ENCODE measurements around the gene ATG9A. TPM values are rescaled to one million over a fixed set of nuclear protein-coding genes. Genes with fewer than 3 reads are reported as not detected.

The ATG9A gene
- total and polyA plus RNA-seq, 2 donors (not counting 3 experiments of a cell fraction or from before 2014, with no cell fraction given), result 65.5 to 95.0 TPM

DNA sequence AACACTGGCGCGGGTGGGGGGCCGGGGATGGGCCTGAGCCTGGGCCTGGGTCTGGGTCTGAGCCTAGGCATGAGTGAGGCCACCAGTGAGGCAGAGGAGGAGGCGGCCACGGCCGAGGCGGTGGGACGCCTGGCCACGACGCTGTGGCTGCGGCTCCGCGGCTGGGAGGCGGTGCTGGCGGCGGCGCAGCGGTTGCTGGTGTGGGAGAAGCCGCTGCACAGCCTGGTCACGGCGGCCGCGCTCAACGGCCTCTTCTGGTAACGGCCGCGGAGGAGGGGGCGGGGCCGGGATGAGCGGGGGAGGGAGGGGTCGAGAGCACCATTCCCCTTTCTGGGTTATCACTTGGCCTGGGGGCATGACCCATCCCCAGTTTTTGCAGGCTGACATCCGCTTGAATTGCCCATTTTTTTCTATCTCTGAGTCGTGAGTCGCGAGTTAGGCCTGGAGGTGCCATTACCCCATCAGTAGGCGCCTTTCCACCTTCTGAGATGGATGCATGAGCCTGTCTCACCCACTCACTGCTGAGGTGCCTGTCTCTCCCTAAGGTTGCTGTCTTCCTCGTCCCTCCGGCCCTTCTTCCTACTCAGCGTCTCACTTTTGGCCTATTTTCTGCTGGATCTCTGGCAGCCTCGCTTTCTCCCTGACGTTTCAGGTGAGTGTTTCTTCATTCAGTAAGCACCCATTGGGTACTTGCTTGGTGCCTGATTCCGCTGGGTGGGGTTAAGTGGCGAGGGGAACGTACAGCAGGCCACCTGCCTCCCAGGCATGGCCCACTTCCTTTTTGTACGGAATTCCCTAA is 50.9 kb downstream of the ATG9A start:
- Histone ChIP-seq H3K27me3 (ENCODE audit: control insufficient read depth in 2 of 2, insufficient read depth in 2 of 2, low read length in 2 of 2) (no peaks in the 10 kb centered on the region), H3K4me2 (ENCODE audit: insufficient read depth, low read length) (peak overlapping the region; percentile 66), H4K20me1 (replicated peaks; ENCODE audit: control insufficient read depth, extremely low read depth, insufficient read depth, low read length) (no peaks in the 10 kb centered on the region), H3K27ac (ENCODE audit: insufficient read depth, low read depth, low read length) (no peak overlapping the region), H3K4me1 (ENCODE audit: control insufficient read depth, extremely low read depth, insufficient read depth, low read length) (peaks cover 18% of the 10 kb centered on the region), H3K4me3 (replicated peaks in 1 of 3; ENCODE audit: insufficient read depth in 1 of 3, low read depth in 1 of 3, low read length in 3 of 3) (peak overlapping the region; percentile 44 to 81 (median 67)), H3K9me1 (replicated peaks; ENCODE audit: control insufficient read depth, extremely low read depth, insufficient read depth, low read length) (no peaks in the 10 kb centered on the region), H3K36me3 (ENCODE audit: control insufficient read depth in 2 of 2, extremely low read depth in 1 of 2, insufficient read depth in 2 of 2, low read length in 2 of 2) (peaks cover 15 to 41% of the 10 kb centered on the region in 2 experiments), H2AFZ (ENCODE audit: low read depth, low read length) (peak overlapping the region; percentile 88), H3K9ac (replicated peaks; ENCODE audit: extremely low read depth, insufficient read depth, low read length) (peak overlapping the region; percentile 51), H3K79me2 (ENCODE audit: control insufficient read depth, insufficient read depth, low read length) (peaks cover 22% of the 10 kb centered on the region), H3K9me3 (replicated peaks; ENCODE audit: control insufficient read depth, insufficient read depth, low read length) (no peaks in the 10 kb centered on the region)
- CTCF ChIA-PET, result no interaction called here
- intact Hi-C loops (cut with micrococcal nuclease) (loop anchor here (1.0 to 5.0 kb wide), 3 partner anchors 28 to 611 kb away; partner anchors contain the start of genes ABCB6, CNOT9, USP37 and ZFAND2B), dilution Hi-C loops (cut with MboI; ENCODE audit: extremely low pct_ligation_motif_present, low sequenced_read_pairs) (no loop called here)
- BruUV-seq (replicated peaks), result no TSS peak
- FAIRE-seq (no peak), DNase-seq (ENCODE audit: low read depth, low spot score) (no peak)
- TF ChIP-seq POLR2A (IDR thresholded peaks at IDR 0.05; ENCODE audit: low read depth, low read length), result no peak
- no peak for TF ChIP-seq GATA2 (IDR thresholded peaks at IDR 0.05; ENCODE audit: insufficient read depth, insufficient read length, low read depth, low read length)
- no peak for TF ChIP-seq MYC (IDR thresholded peaks at IDR 0.05; ENCODE audit: low read depth, low read length)
- TF ChIP-seq CTCF (IDR thresholded peaks at IDR 0.05; ENCODE audit: extremely low read depth in 1 of 2, insufficient read depth in 1 of 2, low read depth in 1 of 2, low read length in 2 of 2), result no peak
- no peak for TF ChIP-seq POLR2AphosphoS5 (IDR thresholded peaks at IDR 0.05; ENCODE audit: insufficient read depth, low read depth, low read length)
- no peak for TF ChIP-seq MAX (IDR thresholded peaks at IDR 0.05; ENCODE audit: insufficient read depth, insufficient read length)
- no peak for TF ChIP-seq FOS (IDR thresholded peaks at IDR 0.05; ENCODE audit: borderline replicate concordance, insufficient read depth, low read length)
- no peak for TF ChIP-seq EZH2 (IDR thresholded peaks at IDR 0.05; ENCODE audit: borderline replicate concordance, low read depth, low read length, severe bottlenecking)
- TF ChIP-seq JUN (IDR thresholded peaks at IDR 0.05; ENCODE audit: borderline replicate concordance, insufficient read depth, insufficient read length, low read depth), result no peak
- POLR2A ChIA-PET, result no interaction called here

Data from endothelial cell of umbilical vein (primary cell).